CD4-positive, alpha-beta memory T cell (primary cell): ENCODE data around the gene RGS10. TPM values are rescaled to one million over a fixed set of nuclear protein-coding genes. Genes with fewer than 3 reads are reported as not detected.

ENCODE experiments used
- CTCF ChIA-PET: fragments of 350-600 bp; sonication (Branson Sonifier 250); formaldehyde crosslinking; loops from one replicate; lab custom pipeline; 2021; ENCODE audit warnings: inconsistent platforms; ENCODE audit not compliant: partially characterized antibody; lab: Charles Lee
- POLR2A ChIA-PET: fragments of 350-600 bp; sonication (Branson Sonifier 250); formaldehyde crosslinking; loops from one replicate; lab custom pipeline; 2021; ENCODE audit not compliant: partially characterized antibody; lab: Charles Lee
- DNase-seq, 5 donors: peaks; one replicate each; pipeline versions ENCODE4 v3.0.0 to v3.0.0-alpha.2; 2020 to 2022; ENCODE audit warnings: mixed read lengths in 1 of 5
- H3K27ac ChIP-seq: one replicate; pipeline ENCODE4 v1.7.0; 2013; ENCODE audit warnings: low read depth, low read length
- H3K27me3 ChIP-seq: 2 replicates; pipeline ENCODE4 v1.7.0; 2013; ENCODE audit warnings: mild to moderate bottlenecking, low read length, moderate library complexity; ENCODE audit not compliant: insufficient read depth
- H3K36me3 ChIP-seq: 2 replicates; pipeline ENCODE4 v1.7.0; 2013; ENCODE audit warnings: mild to moderate bottlenecking, low read length, moderate library complexity; ENCODE audit not compliant: insufficient read depth
- H3K4me1 ChIP-seq: 2 replicates; pipeline ENCODE4 v1.7.0; 2013; ENCODE audit warnings: mild to moderate bottlenecking, low read length, moderate library complexity; ENCODE audit not compliant: insufficient read depth
- H3K4me3 ChIP-seq, 2 donors: one replicate each; pipeline ENCODE4 v1.7.0; 2013; ENCODE audit warnings: low read length in 2 of 2, mild to moderate bottlenecking in 1 of 2
- H3K9me3 ChIP-seq, 2 donors: one replicate each; pipeline ENCODE4 v1.7.0; 2013; ENCODE audit warnings: low read length in 2 of 2, control low read depth in 1 of 2; ENCODE audit not compliant: control insufficient read depth in 1 of 2
- H3K27ac Mint-ChIP-seq, 7 donors: one replicate each; pipeline ENCODE4 v1.8.0; 2020 to 2021; ENCODE audit warnings: mixed read lengths in 7 of 7, mild to moderate bottlenecking in 6 of 7, inconsistent platforms in 3 of 7, moderate library complexity in 3 of 7
- H3K27me3 Mint-ChIP-seq, 2 donors: one replicate each; pipeline ENCODE4 v1.8.0; 2020 to 2021; ENCODE audit warnings: mixed read lengths in 2 of 2
- H3K36me3 Mint-ChIP-seq, 2 donors: one replicate each; pipeline ENCODE4 v1.8.0; 2020 to 2021; ENCODE audit warnings: mixed read lengths in 2 of 2, inconsistent platforms in 1 of 2, mild to moderate bottlenecking in 1 of 2
- H3K4me1 Mint-ChIP-seq, 4 donors: one replicate each; pipeline ENCODE4 v1.8.0; 2020 to 2021; ENCODE audit warnings: mixed read lengths in 4 of 4, mild to moderate bottlenecking in 1 of 4
- H3K4me3 Mint-ChIP-seq, 8 donors: one replicate each; pipeline ENCODE4 v1.8.0; 2020 to 2021; ENCODE audit warnings: mixed read lengths in 8 of 8, mild to moderate bottlenecking in 7 of 8, moderate library complexity in 6 of 8, inconsistent platforms in 3 of 8
- H3K9me3 Mint-ChIP-seq, 8 donors: one replicate each; pipeline ENCODE4 v1.8.0; 2020 to 2021; ENCODE audit warnings: mixed read lengths in 8 of 8, mild to moderate bottlenecking in 5 of 8, inconsistent platforms in 3 of 8, moderate library complexity in 1 of 8
- intact Hi-C: fragments of 100-400 bp; cut with micrococcal nuclease; formaldehyde crosslinking; loops from one replicate; pipeline ENCODE4 v1.15.1; 2023
- polyA plus RNA-seq, 2 donors: library from polyadenylated mRNA; unstranded; fragments of 300-500 nt; fragmentation: Illumina TruSeq; gene quantifications; one replicate each; pipeline ENCODE4 v1.2.3, GENCODE V29; 2021
- total RNA-seq, 2 experiments: library from RNA; stranded (reverse); gene quantifications; one replicate each; pipeline ENCODE4 v1.2.3, GENCODE V29; 2021

Gene RGS10
- total and polyA plus RNA-seq, 4 experiments from 2014 or later, result 115 to 187 (median 137) TPM

- no peaks in the 10 kb centered on the region for H3K27me3 ChIP-seq
- H3K27me3 Mint-ChIP-seq, result no peaks in the 10 kb centered on the region
- peaks cover 12% of the 10 kb centered on the region for H3K4me1 ChIP-seq
- peaks cover 39 to 51% of the 10 kb centered on the region in 2 donors for H3K36me3 Mint-ChIP-seq
- ChIA-PET POLR2A (interaction anchor here (1.4 to 1.9 kb wide), 2 partner anchors 15 to 16 kb away, joined by 3 to 5 read pairs; partner anchors contain the start of gene RGS10), CTCF (interaction anchor here (0.7 to 1.2 kb wide), 3 partner anchors 8 to 324 kb away, joined by 3 read pairs; no protein-coding TSS in a partner anchor)
- H3K27ac Mint-ChIP-seq, result peak overlapping the region in 1 of 7 donors; percentile 66
- H3K36me3 ChIP-seq, result peaks cover 50% of the 10 kb centered on the region
- intact Hi-C loops, result no loop called here
- no peak for DNase-seq
- no peaks in the 10 kb centered on the region for H3K9me3 Mint-ChIP-seq
- H3K4me3 Mint-ChIP-seq, result no peak overlapping the region
- no peaks in the 10 kb centered on the region for H3K9me3 ChIP-seq
- H3K4me3 ChIP-seq, result no peak overlapping the region
- H3K27ac ChIP-seq, result no peak overlapping the region
- peaks cover 19 to 47% (median 20%) of the 10 kb centered on the region in 4 donors for H3K4me1 Mint-ChIP-seq
Measured at GRCh38 chr10:119526149-119526548, 16.4 kb downstream of the RGS10 start.

- POLR2A ChIA-PET, result no interaction called here
- Histone ChIP-seq H3K36me3 (peaks cover 52% of the 10 kb centered on the region), H3K4me3 (no peak overlapping the region), H3K27me3 (no peaks in the 10 kb centered on the region), H3K9me3 (no peaks in the 10 kb centered on the region), H3K4me1 (peaks cover 7% of the 10 kb centered on the region), H3K27ac (no peak overlapping the region)
- intact Hi-C loops, result no loop called here
- H3K36me3 Mint-ChIP-seq, result peaks cover 44 to 52% of the 10 kb centered on the region in 2 donors
- H3K9me3 Mint-ChIP-seq, result no peaks in the 10 kb centered on the region
- no peak for DNase-seq
- no peak overlapping the region for H3K27ac Mint-ChIP-seq
- H3K4me3 Mint-ChIP-seq, result no peak overlapping the region
- H3K4me1 Mint-ChIP-seq, result peaks cover 16 to 40% (median 21%) of the 10 kb centered on the region in 4 donors
- H3K27me3 Mint-ChIP-seq, result no peaks in the 10 kb centered on the region
- CTCF ChIA-PET, result interaction anchor here (0.6 to 1.6 kb wide), 3 partner anchors 8 to 19 kb away, joined by 3 to 5 read pairs (median 3); partner anchors contain the start of gene RGS10
Measured at GRCh38 chr10:119525116-119525515, 17.4 kb downstream of the RGS10 start.

GRCh38 chr10:119524720-119525070, 17.8 kb downstream of the RGS10 start:
- Mint-ChIP-seq H3K4me1 (peaks cover 16 to 43% (median 23%) of the 10 kb centered on the region in 4 donors), H3K27ac (no peak overlapping the region), H3K9me3 (no peaks in the 10 kb centered on the region), H3K4me3 (no peak overlapping the region), H3K27me3 (no peaks in the 10 kb centered on the region), H3K36me3 (peaks cover 45 to 55% of the 10 kb centered on the region in 2 donors)
- peaks cover 56% of the 10 kb centered on the region for H3K36me3 ChIP-seq
- no peak for DNase-seq
- peaks cover 9% of the 10 kb centered on the region for H3K4me1 ChIP-seq
- H3K27ac ChIP-seq, result no peak overlapping the region
- no peaks in the 10 kb centered on the region for H3K9me3 ChIP-seq
- CTCF ChIA-PET, result interaction anchor here (1.0 to 1.6 kb wide), 2 partner anchors 18 to 19 kb away, joined by 3 to 5 read pairs; partner anchors contain the start of gene RGS10
- intact Hi-C loops, result no loop called here
- H3K4me3 ChIP-seq, result no peak overlapping the region
- no peaks in the 10 kb centered on the region for H3K27me3 ChIP-seq
- POLR2A ChIA-PET, result no interaction called here

GRCh38 chr10:119523895-119524719, 18.4 kb downstream of the RGS10 start:
- H3K9me3 ChIP-seq, result no peaks in the 10 kb centered on the region
- Mint-ChIP-seq H3K36me3 (peaks cover 45 to 55% of the 10 kb centered on the region in 2 donors), H3K27me3 (no peaks in the 10 kb centered on the region), H3K9me3 (peaks cover 0 to 1% (median 0%) of the 10 kb centered on the region in 8 donors), H3K4me1 (peaks cover 16 to 43% (median 21%) of the 10 kb centered on the region in 4 donors), H3K27ac (peak overlapping the region in 6 of 7 donors; percentile 29 to 88 (median 48)), H3K4me3 (no peak overlapping the region)
- no peak overlapping the region for H3K27ac ChIP-seq
- CTCF ChIA-PET, result interaction anchor here (1.6 kb wide), 1 partner anchor 19 kb away, joined by 5 read pairs; the partner anchor contains the start of gene RGS10
- no peak for DNase-seq
- H3K4me1 ChIP-seq, result peaks cover 15% of the 10 kb centered on the region
- intact Hi-C loops, result no loop called here
- H3K27me3 ChIP-seq, result no peaks in the 10 kb centered on the region
- POLR2A ChIA-PET, result interaction anchor here (1.0 kb wide), 1 partner anchor 19 kb away, joined by 4 read pairs; the partner anchor contains the start of gene RGS10
- H3K4me3 ChIP-seq, result no peak overlapping the region
- peaks cover 56% of the 10 kb centered on the region for H3K36me3 ChIP-seq

GRCh38 chr10:119522747-119523426, 19.6 kb downstream of the RGS10 start:
- Mint-ChIP-seq H3K4me3 (no peak overlapping the region), H3K9me3 (peaks cover 0 to 1% (median 0%) of the 10 kb centered on the region in 8 donors), H3K4me1 (peaks cover 22 to 51% (median 30%) of the 10 kb centered on the region in 4 donors), H3K27me3 (no peaks in the 10 kb centered on the region), H3K27ac (peak overlapping the region in 2 of 7 donors; percentile 24 to 60), H3K36me3 (peaks cover 45 to 57% of the 10 kb centered on the region in 2 donors)
- DNase-seq, result no peak
- H3K27me3 ChIP-seq, result no peaks in the 10 kb centered on the region
- no peaks in the 10 kb centered on the region for H3K9me3 ChIP-seq
- peaks cover 27% of the 10 kb centered on the region for H3K4me1 ChIP-seq
- ChIA-PET POLR2A (interaction anchor here (1.0 kb wide), 1 partner anchor 20 kb away, joined by 4 read pairs; the partner anchor contains the start of gene RGS10), CTCF (interaction anchor here (1.3 kb wide), 1 partner anchor 20 kb away, joined by 4 read pairs; the partner anchor contains the start of gene RGS10)
- no peak overlapping the region for H3K4me3 ChIP-seq
- H3K27ac ChIP-seq, result no peak overlapping the region
- intact Hi-C loops, result no loop called here
- peaks cover 56% of the 10 kb centered on the region for H3K36me3 ChIP-seq

GRCh38 chr10:119521443-119522204, 20.9 kb downstream of the RGS10 start:
- Histone ChIP-seq H3K4me3 (no peak overlapping the region), H3K27ac (no peak overlapping the region), H3K27me3 (no peaks in the 10 kb centered on the region), H3K9me3 (no peaks in the 10 kb centered on the region), H3K4me1 (peaks cover 40% of the 10 kb centered on the region), H3K36me3 (peaks cover 48% of the 10 kb centered on the region)
- ChIA-PET POLR2A (interaction anchor here (1.7 kb wide), 1 partner anchor 20 kb away, joined by 4 read pairs; the partner anchor contains the start of gene RGS10), CTCF (interaction anchor here (1.0 kb wide), 1 partner anchor 11 kb away, joined by 4 read pairs; no protein-coding TSS in a partner anchor)
- H3K4me1 Mint-ChIP-seq, result peaks cover 21 to 51% (median 32%) of the 10 kb centered on the region in 4 donors
- no peak for DNase-seq
- H3K9me3 Mint-ChIP-seq, result peaks cover 0 to 1% (median 0%) of the 10 kb centered on the region in 8 donors
- H3K27me3 Mint-ChIP-seq, result no peaks in the 10 kb centered on the region
- H3K36me3 Mint-ChIP-seq, result peaks cover 45 to 50% of the 10 kb centered on the region in 2 donors
- peak overlapping the region in 6 of 7 donors; percentile 42 to 95 (median 72) for H3K27ac Mint-ChIP-seq
- intact Hi-C loops, result no loop called here
- H3K4me3 Mint-ChIP-seq, result no peak overlapping the region
